ENCODE data around the gene GPN2. TPM values are rescaled to one million over a fixed set of nuclear protein-coding genes. Genes with fewer than 3 reads are reported as not detected.

Gene GPN2
- total RNA-seq, 6 experiments from 2014 or later = 28.4 to 39.3 (median 36.1) TPM

- H3K4me3 Mint-ChIP-seq = peak overlapping the region; percentile 97
- H3K9me3 Mint-ChIP-seq = no peaks in the 10 kb centered on the region
Observed at GRCh38 chr1:26923711-26924110, 33.6 kb upstream of the GPN2 start.

GRCh38 chr1:26922901-26923300 lies 32.8 kb upstream of the GPN2 start:
- H3K4me1 Mint-ChIP-seq (ENCODE audit: low read depth) = peaks cover 41% of the 10 kb centered on the region
- H3K4me3 Mint-ChIP-seq = peak overlapping the region; percentile 97
- H3K9me3 Mint-ChIP-seq = no peaks in the 10 kb centered on the region
- H3K27ac Mint-ChIP-seq = peak overlapping the region; percentile 97
- H3K27me3 Mint-ChIP-seq (ENCODE audit: insufficient read depth) = peaks cover 9% of the 10 kb centered on the region
- no peak for TF ChIP-seq CTCF (IDR thresholded peaks at IDR 0.05)
- peaks cover 36% of the 10 kb centered on the region for H3K36me3 Mint-ChIP-seq (ENCODE audit: low read depth)
- no peak for DNase-seq

More at GRCh38 chr1:26923711-26924110, 33.6 kb upstream of the GPN2 start:
- H3K27ac Mint-ChIP-seq = peak overlapping the region; percentile 97
- peaks cover 9% of the 10 kb centered on the region for H3K27me3 Mint-ChIP-seq (ENCODE audit: insufficient read depth)
- peaks cover 44% of the 10 kb centered on the region for H3K36me3 Mint-ChIP-seq (ENCODE audit: low read depth)
- no peak for TF ChIP-seq CTCF (IDR thresholded peaks at IDR 0.05)
- peak; percentile 28 for DNase-seq
- H3K4me1 Mint-ChIP-seq (ENCODE audit: low read depth) = peaks cover 41% of the 10 kb centered on the region

GRCh38 chr1:26922431-26922729 lies 32.3 kb upstream of the GPN2 start:
- peaks cover 9% of the 10 kb centered on the region for H3K27me3 Mint-ChIP-seq (ENCODE audit: insufficient read depth)
- H3K4me1 Mint-ChIP-seq (ENCODE audit: low read depth) = peaks cover 41% of the 10 kb centered on the region
- peak overlapping the region; percentile 97 for H3K4me3 Mint-ChIP-seq
- H3K27ac Mint-ChIP-seq = peak overlapping the region; percentile 97
- no peak for TF ChIP-seq CTCF (IDR thresholded peaks at IDR 0.05)
- peaks cover 35% of the 10 kb centered on the region for H3K36me3 Mint-ChIP-seq (ENCODE audit: low read depth)
- no peaks in the 10 kb centered on the region for H3K9me3 Mint-ChIP-seq
- DNase-seq = no peak

- no peak for TF ChIP-seq CTCF (IDR thresholded peaks at IDR 0.05)
- Mint-ChIP-seq H3K4me3 (peak within 1 kb of the TSS; percentile 97), H3K36me3 (ENCODE audit: low read depth) (peaks cover 30% of the 10 kb centered on the region), H3K27me3 (ENCODE audit: insufficient read depth) (peaks cover 9% of the 10 kb centered on the region), H3K9me3 (no peaks in the 10 kb centered on the region), H3K27ac (peak within 1 kb of the TSS; percentile 97), H3K4me1 (ENCODE audit: low read depth) (peaks cover 37% of the 10 kb centered on the region)
- DNase-seq = peak; percentile 98
Observed at GRCh38 chr1:26921540-26922430, 31.7 kb upstream of the GPN2 start, which contains the start of gene NUDC. TSS of gene NUDC (plus strand) at chr1:26921743. CDS start at chr1:26921849, 106 bp downstream.

- TF ChIP-seq CTCF (IDR thresholded peaks at IDR 0.05) = no peak
- peak overlapping the region; percentile 97 for H3K27ac Mint-ChIP-seq
- no peaks in the 10 kb centered on the region for H3K9me3 Mint-ChIP-seq
- no peak for DNase-seq
- H3K4me3 Mint-ChIP-seq = peak overlapping the region; percentile 97
- peaks cover 25% of the 10 kb centered on the region; the same call in 1 of the 2 replicates for H3K36me3 Mint-ChIP-seq (ENCODE audit: low read depth)
- H3K27me3 Mint-ChIP-seq (ENCODE audit: insufficient read depth) = peaks cover 9% of the 10 kb centered on the region
- H3K4me1 Mint-ChIP-seq (ENCODE audit: low read depth) = peaks cover 36% of the 10 kb centered on the region
Observed at GRCh38 chr1:26921126-26921539, 31.1 kb upstream of the GPN2 start.
